AG10803 (cell line): ENCODE measurements around the gene ABTB2.

ENCODE experiments used
- DNase-seq: peaks from one replicate; pipeline ENCODE4 v3.0.0; 2010; ENCODE audit warnings: low read depth
- H3K4me3 ChIP-seq: 2 replicates; pipeline ENCODE4 v1.5.1; 2011; ENCODE audit warnings: mild to moderate bottlenecking, low read length, control low read depth
- TF ChIP-seq, protein P1 (sequence below): conservative IDR thresholded peaks from 2 replicates; pipeline ENCODE4 v1.5.1; 2011; ENCODE audit warnings: mild to moderate bottlenecking, low read length, control low read depth, inconsistent platforms

The ABTB2 gene

DNA sequence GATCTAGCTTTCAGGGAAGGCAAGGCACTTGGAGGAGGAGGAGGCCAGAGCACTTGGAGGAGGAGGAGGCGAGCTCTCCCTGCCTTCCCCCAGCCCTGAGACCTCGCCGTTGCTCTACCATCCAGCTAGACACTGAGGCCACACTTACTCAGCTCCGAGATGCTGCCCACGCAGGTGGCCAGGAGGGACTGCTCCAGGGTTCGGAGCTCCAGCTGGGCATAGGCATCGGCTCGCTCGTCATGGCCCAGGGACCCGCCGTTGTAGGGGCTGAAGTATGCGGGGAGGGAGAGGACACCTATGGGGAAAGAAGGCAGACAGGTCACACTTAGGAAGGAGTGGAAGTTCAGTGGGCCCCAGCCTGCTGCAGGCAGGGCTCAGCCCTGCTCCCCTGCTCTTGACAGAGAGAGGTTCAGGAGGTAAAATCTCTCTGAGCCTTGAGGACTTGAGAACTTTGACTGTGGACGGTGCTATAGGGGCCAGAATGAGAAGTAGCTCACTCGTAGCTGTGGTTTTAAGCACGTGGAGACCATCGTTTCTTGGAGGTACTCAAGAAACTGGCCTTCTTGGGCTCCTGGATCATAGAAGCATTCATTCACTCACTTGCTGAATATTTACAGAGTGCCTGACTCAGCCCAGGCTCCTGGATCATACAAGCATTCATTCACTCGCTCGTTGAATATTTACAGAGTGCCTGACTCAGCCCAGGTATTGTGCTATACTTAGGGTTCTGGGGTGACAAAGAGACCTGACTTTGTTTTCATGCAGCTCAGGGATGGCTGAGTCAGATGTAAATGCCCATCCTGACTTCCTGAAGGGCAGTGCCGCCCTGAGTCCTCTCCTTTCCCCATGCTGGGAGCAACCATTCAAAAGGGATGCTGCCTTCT, 153.2 kb downstream of the ABTB2 start:
- no peak for DNase-seq
- no peak overlapping the region for H3K4me3 ChIP-seq
- TF ChIP-seq, protein P1, sequence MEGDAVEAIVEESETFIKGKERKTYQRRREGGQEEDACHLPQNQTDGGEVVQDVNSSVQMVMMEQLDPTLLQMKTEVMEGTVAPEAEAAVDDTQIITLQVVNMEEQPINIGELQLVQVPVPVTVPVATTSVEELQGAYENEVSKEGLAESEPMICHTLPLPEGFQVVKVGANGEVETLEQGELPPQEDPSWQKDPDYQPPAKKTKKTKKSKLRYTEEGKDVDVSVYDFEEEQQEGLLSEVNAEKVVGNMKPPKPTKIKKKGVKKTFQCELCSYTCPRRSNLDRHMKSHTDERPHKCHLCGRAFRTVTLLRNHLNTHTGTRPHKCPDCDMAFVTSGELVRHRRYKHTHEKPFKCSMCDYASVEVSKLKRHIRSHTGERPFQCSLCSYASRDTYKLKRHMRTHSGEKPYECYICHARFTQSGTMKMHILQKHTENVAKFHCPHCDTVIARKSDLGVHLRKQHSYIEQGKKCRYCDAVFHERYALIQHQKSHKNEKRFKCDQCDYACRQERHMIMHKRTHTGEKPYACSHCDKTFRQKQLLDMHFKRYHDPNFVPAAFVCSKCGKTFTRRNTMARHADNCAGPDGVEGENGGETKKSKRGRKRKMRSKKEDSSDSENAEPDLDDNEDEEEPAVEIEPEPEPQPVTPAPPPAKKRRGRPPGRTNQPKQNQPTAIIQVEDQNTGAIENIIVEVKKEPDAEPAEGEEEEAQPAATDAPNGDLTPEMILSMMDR: no peak

- TF ChIP-seq, protein P1: no peak
- DNase-seq: no peak
- no peak overlapping the region for H3K4me3 ChIP-seq
These were observed 154.4 kb downstream of the ABTB2 start for GRCh38 chr11:34203377-34203871.

- DNase-seq: no peak
- no peak overlapping the region for H3K4me3 ChIP-seq
- TF ChIP-seq, protein P1: no peak
These were observed 156.7 kb downstream of the ABTB2 start for GRCh38 chr11:34201129-34201528.

GRCh38 chr11:34199525-34199924, 158.3 kb downstream of the ABTB2 start:
- DNase-seq: no peak
- no peak overlapping the region for H3K4me3 ChIP-seq
- TF ChIP-seq, protein P1: no peak

DNA sequence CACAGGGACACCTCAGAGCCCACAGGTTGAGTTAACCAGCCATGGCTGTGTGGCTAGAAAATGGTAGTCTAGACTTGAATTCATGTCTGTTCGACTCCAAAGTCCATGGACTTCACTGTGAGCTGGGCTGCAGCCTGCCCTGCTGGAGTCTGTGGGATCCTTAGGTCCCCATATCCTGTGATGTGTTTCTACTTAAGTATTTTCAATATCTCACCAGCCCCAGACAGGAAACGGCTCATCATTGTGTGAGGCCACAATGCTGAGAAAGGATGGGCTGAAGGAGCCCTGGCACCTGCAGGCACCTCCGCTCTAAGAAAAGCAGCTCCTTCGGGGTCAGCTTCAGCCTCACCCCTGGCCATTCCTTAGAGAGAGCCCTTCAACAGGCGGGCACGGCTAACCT, 159.3 kb downstream of the ABTB2 start:
- DNase-seq: no peak
- TF ChIP-seq, protein P1: no peak
- H3K4me3 ChIP-seq: no peak overlapping the region

GRCh38 chr11:34197256-34197655, 160.6 kb downstream of the ABTB2 start:
- DNase-seq: no peak
- H3K4me3 ChIP-seq: no peak overlapping the region
- TF ChIP-seq, protein P1: no peak
